Measurements from ENCODE around the gene PXK.

GRCh38 chr3:58463942-58464271 lies 131.2 kb downstream of the PXK start:
- TF ChIP-seq CTCF (IDR thresholded peaks at IDR 0.05; ENCODE audit: low read depth, low read length, missing input control), result no peak
- TF ChIP-seq EGR1 (IDR thresholded peaks at IDR 0.05; ENCODE audit: low read depth in 2 of 2), result no peak
- TF ChIP-seq REST (IDR thresholded peaks at IDR 0.05), result no peak
- no peak for TF ChIP-seq YY1 (IDR thresholded peaks at IDR 0.05)
- TF ChIP-seq, protein P1, sequence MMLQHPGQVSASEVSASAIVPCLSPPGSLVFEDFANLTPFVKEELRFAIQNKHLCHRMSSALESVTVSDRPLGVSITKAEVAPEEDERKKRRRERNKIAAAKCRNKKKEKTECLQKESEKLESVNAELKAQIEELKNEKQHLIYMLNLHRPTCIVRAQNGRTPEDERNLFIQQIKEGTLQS (IDR thresholded peaks at IDR 0.05), result no peak
- no peak for TF ChIP-seq RXRA (IDR thresholded peaks at IDR 0.05)
- TF ChIP-seq, protein P2, sequence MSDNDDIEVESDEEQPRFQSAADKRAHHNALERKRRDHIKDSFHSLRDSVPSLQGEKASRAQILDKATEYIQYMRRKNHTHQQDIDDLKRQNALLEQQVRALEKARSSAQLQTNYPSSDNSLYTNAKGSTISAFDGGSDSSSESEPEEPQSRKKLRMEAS (IDR thresholded peaks at IDR 0.05), result peak; percentile 2
- no peak for TF ChIP-seq FOXA1 (IDR thresholded peaks at IDR 0.05)
- no peak for TF ChIP-seq JUND (IDR thresholded peaks at IDR 0.05)
